Liver (tissue), 3 donors: ENCODE results near the gene SDHB.

Source experiments
- SP1 ChIP-seq: IDR thresholded peaks from 2 replicates; pipeline ENCODE4 v1.6.1; 2018; ENCODE audit warnings: antibody characterized with exemption, mild to moderate bottlenecking
- TF ChIP-seq, protein P1 (sequence below): fragments of 150-350 bp; IDR thresholded peaks from 2 replicates; pipeline ENCODE4 v1.5.1; 2017; ENCODE audit warnings: improper control_type of control experiment, low read depth, low read length; ENCODE audit not compliant: missing input control
- TF ChIP-seq, protein P2 (sequence below): IDR thresholded peaks from 2 replicates; pipeline ENCODE4 v1.6.1; 2016; ENCODE audit warnings: antibody characterized with exemption
- donor health status: healthy.
- donor health status: healthy.

DNA sequence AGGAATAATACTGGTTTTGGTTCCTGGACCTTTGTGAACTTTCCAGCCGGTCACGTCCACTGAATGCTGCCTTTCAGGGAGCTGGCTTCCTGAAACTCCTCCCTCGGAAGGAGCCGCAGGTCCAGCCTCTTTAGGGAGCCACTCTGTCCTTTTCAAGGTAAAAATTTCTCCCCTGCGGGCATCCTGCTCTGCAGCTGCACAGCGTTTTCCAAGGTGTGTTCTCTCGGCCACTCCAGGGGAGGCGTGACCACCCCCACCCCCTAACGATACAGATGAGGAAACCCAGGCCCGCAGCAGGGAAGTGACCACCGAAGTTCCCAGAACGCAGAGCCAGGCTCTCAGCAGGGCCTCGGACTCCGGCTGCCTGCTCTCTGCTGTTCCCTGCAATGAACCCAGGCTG lies 44.0 kb upstream of the SDHB start:
- TF ChIP-seq SP1: no peak
- TF ChIP-seq, protein P1, sequence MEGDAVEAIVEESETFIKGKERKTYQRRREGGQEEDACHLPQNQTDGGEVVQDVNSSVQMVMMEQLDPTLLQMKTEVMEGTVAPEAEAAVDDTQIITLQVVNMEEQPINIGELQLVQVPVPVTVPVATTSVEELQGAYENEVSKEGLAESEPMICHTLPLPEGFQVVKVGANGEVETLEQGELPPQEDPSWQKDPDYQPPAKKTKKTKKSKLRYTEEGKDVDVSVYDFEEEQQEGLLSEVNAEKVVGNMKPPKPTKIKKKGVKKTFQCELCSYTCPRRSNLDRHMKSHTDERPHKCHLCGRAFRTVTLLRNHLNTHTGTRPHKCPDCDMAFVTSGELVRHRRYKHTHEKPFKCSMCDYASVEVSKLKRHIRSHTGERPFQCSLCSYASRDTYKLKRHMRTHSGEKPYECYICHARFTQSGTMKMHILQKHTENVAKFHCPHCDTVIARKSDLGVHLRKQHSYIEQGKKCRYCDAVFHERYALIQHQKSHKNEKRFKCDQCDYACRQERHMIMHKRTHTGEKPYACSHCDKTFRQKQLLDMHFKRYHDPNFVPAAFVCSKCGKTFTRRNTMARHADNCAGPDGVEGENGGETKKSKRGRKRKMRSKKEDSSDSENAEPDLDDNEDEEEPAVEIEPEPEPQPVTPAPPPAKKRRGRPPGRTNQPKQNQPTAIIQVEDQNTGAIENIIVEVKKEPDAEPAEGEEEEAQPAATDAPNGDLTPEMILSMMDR: no peak
- TF ChIP-seq, protein P2, sequence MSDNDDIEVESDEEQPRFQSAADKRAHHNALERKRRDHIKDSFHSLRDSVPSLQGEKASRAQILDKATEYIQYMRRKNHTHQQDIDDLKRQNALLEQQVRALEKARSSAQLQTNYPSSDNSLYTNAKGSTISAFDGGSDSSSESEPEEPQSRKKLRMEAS: no peak
